ENCODE results near the gene ZNF880. TPM values are rescaled to one million over a fixed set of nuclear protein-coding genes. Genes with fewer than 3 reads are reported as not detected.

Gene ZNF880
- total RNA-seq, 1 donor from 2014 or later: 22.9 TPM

DNA sequence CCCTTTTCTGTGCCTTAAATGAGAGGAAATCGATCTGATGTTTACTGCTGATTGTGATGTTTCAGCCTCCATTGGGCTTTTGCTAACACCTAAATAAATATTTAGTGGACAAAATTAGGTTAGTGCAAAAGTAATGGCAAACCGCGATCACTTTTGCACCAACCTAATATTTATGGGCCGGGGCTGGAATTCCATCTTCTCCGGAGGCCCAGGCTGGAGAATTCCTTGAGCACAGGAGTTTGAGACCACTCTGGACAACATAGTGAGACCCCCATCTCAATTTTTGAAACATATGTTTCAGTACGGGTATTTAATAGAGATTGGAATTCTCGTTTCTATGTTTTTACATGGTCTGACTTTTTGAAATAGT, 603 bp downstream of the ZNF880 start:
- H3K36me3 ChIP-seq (ENCODE audit: control insufficient read depth, insufficient read depth, low read length): peaks cover 1% of the 10 kb centered on the region
- no peaks in the 10 kb centered on the region for H3K27me3 ChIP-seq (ENCODE audit: control insufficient read depth, insufficient read depth, low read length)
- no peak for DNase-seq (ENCODE audit: low read depth)
- TF ChIP-seq, protein P1, sequence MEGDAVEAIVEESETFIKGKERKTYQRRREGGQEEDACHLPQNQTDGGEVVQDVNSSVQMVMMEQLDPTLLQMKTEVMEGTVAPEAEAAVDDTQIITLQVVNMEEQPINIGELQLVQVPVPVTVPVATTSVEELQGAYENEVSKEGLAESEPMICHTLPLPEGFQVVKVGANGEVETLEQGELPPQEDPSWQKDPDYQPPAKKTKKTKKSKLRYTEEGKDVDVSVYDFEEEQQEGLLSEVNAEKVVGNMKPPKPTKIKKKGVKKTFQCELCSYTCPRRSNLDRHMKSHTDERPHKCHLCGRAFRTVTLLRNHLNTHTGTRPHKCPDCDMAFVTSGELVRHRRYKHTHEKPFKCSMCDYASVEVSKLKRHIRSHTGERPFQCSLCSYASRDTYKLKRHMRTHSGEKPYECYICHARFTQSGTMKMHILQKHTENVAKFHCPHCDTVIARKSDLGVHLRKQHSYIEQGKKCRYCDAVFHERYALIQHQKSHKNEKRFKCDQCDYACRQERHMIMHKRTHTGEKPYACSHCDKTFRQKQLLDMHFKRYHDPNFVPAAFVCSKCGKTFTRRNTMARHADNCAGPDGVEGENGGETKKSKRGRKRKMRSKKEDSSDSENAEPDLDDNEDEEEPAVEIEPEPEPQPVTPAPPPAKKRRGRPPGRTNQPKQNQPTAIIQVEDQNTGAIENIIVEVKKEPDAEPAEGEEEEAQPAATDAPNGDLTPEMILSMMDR (IDR thresholded peaks at IDR 0.05; ENCODE audit: insufficient read depth, low read length, poor library complexity, severe bottlenecking): no peak
- H3K4me3 ChIP-seq (ENCODE audit: low read depth, low read length): peak overlapping the region; percentile 58

DNA sequence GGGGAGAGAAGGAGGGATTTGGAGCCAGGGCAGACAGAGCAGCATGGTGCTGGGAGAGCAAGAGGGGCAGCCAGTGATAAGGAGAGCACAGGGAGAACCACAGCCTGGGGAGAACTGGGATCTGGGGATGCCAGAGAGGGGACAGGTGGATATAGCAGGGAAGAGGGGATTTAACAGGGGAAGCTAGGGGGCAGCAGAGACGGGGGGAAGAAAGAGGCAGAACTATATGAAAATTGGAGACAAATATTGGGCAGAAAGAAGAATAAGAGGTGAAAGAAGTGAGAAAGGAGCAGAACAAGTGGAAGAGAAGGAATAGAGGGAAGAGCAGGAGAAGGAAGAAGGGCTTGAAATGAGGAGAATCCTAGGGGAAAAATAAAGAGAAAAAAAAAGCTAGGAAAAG, 21.4 kb downstream of the ZNF880 start:
- H3K4me3 ChIP-seq (ENCODE audit: low read depth, low read length): no peak overlapping the region
- DNase-seq (ENCODE audit: low read depth): no peak
- no peaks in the 10 kb centered on the region for H3K27me3 ChIP-seq (ENCODE audit: control insufficient read depth, insufficient read depth, low read length)
- peaks cover 1% of the 10 kb centered on the region for H3K36me3 ChIP-seq (ENCODE audit: control insufficient read depth, insufficient read depth, low read length)
- TF ChIP-seq, protein P1 (IDR thresholded peaks at IDR 0.05; ENCODE audit: insufficient read depth, low read length, poor library complexity, severe bottlenecking): no peak

DNA sequence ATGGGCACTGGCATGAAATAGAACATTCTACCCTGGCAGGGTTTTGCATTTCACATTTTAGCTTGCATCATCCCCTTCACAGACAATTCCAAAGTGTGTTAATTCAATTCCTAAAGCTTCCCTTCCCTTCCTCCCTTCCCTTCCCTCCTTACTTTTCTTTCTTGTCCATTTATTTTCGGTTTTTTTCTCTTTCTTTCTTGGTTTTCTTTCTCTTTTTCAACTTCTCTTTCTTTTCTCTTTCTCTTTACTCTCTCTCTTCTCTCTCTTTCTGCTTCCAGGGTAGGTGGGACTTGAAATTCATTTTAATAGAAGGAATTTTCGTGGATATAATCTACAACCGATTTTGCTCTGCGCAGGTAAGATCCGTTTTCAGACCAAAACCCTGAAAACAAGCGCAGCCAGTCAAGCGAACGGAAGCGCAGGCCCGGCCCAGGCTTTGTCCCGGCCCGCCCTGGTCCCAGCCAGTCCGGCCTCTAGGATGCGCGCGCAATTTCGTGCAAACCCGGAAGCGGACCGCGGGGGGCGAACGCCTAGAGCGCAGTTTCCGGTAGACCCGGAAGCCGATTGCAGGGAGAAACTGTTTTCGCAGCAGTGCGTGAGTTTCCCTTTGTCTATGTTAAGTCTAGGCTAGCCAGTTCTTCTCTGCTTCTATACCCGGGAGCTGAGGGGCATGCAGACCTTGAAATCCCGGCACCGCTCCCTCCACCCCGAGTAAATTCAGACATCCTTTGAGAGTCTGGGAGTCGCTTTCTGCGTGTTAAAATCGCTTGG, 27.8 kb downstream of the ZNF880 start, which contains the start of gene ZNF528:
ZNF528 (plus strand) TSS at position 540 of the 771 bp plus-strand sequence. CDS start 4,165 bp downstream, outside the sequence.
- TF ChIP-seq, protein P1 (IDR thresholded peaks at IDR 0.05; ENCODE audit: insufficient read depth, low read length, poor library complexity, severe bottlenecking): no peak
- Histone ChIP-seq H3K36me3 (ENCODE audit: control insufficient read depth, insufficient read depth, low read length) (peaks cover 1% of the 10 kb centered on the region), H3K4me3 (ENCODE audit: low read depth, low read length) (peak within 1 kb of the TSS; percentile 89), H3K27me3 (ENCODE audit: control insufficient read depth, insufficient read depth, low read length) (no peaks in the 10 kb centered on the region)
- peak; percentile 71 for DNase-seq (ENCODE audit: low read depth)

DNA sequence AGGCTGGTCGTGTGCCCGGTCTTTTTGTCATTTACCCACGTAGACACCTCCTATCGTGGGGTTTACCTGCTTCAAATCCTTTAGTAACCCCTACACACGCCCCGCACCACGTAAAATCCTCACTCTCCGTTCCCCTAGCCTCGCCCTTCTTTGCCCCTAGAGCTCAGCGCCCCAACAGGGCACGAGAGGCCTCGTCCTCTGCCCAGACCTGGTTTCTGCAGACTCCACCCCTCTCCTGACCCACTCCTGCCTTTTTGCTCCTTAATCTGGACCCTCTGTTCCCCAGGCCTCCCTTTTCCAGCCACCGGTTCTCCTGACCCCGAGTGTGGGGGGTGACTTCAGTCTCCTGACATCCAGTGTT, 28.3 kb downstream of the ZNF880 start:
- TF ChIP-seq, protein P1 (IDR thresholded peaks at IDR 0.05; ENCODE audit: insufficient read depth, low read length, poor library complexity, severe bottlenecking): no peak
- Histone ChIP-seq H3K27me3 (ENCODE audit: control insufficient read depth, insufficient read depth, low read length) (no peaks in the 10 kb centered on the region), H3K4me3 (ENCODE audit: low read depth, low read length) (peak overlapping the region; percentile 89), H3K36me3 (ENCODE audit: control insufficient read depth, insufficient read depth, low read length) (peaks cover 1% of the 10 kb centered on the region)
- no peak for DNase-seq (ENCODE audit: low read depth)

DNA sequence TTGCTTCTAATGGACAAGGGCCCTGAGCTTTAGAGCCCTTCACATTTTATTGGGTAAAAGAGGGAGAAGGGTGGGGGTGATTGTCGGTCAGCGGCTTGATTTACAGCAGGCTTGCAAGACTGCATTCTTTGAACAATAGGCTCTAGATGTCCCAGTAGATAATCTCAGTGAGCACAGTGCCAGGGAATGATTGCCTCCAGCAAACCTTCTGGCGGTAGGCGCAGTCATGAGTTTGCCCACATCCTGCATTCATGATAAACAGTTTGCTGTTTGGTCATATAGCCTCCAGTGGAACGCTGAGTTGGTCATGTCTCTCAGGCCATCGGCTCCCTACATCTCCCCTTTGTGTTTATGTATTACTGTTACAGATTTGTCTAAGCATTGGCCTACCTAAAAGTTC, 40.6 kb downstream of the ZNF880 start:
- DNase-seq (ENCODE audit: low read depth): no peak
- TF ChIP-seq, protein P1 (IDR thresholded peaks at IDR 0.05; ENCODE audit: insufficient read depth, low read length, poor library complexity, severe bottlenecking): no peak
- Histone ChIP-seq H3K27me3 (ENCODE audit: control insufficient read depth, insufficient read depth, low read length) (no peaks in the 10 kb centered on the region), H3K36me3 (ENCODE audit: control insufficient read depth, insufficient read depth, low read length) (no peaks in the 10 kb centered on the region), H3K4me3 (ENCODE audit: low read depth, low read length) (no peak overlapping the region)

DNA sequence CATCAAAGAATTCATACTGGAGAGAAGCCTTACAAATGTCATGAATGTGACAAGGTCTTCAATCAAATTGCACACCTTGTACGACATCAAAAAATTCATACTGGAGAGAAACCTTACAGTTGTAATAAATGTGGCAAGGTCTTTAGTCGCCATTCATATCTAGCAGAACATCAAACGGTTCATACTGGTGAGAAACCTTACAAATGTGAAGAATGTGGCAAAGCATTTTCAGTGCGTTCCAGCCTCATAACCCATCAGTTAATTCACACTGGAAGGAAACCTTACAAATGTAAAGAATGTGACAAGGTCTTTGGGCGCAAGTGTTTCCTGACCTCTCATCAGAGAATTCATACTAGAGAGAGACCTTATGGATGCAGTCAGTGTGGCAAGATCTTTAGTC, 46.0 kb downstream of the ZNF880 start:
- Histone ChIP-seq H3K36me3 (ENCODE audit: control insufficient read depth, insufficient read depth, low read length) (no peaks in the 10 kb centered on the region), H3K4me3 (ENCODE audit: low read depth, low read length) (no peak overlapping the region), H3K27me3 (ENCODE audit: control insufficient read depth, insufficient read depth, low read length) (no peaks in the 10 kb centered on the region)
- TF ChIP-seq, protein P1 (IDR thresholded peaks at IDR 0.05; ENCODE audit: insufficient read depth, low read length, poor library complexity, severe bottlenecking): no peak
- DNase-seq (ENCODE audit: low read depth): no peak
